HG03135 (cell line): Measurements from ENCODE around the gene MRGPRD.
"Not testable (repeated sequence)": the region's sequence is repeated elsewhere in the genome, so short reads cannot be mapped to it uniquely, and the experiment has no call there.

Source experiments
- ATAC-seq: cut with Tn5 transposase; IDR thresholded peaks from one replicate; pipeline ENCODE4 v1.9.1; 2021; ENCODE audit warnings: mild to moderate bottlenecking, moderate library complexity; ENCODE audit not compliant: unreplicated experiment

MRGPRD gene

DNA sequence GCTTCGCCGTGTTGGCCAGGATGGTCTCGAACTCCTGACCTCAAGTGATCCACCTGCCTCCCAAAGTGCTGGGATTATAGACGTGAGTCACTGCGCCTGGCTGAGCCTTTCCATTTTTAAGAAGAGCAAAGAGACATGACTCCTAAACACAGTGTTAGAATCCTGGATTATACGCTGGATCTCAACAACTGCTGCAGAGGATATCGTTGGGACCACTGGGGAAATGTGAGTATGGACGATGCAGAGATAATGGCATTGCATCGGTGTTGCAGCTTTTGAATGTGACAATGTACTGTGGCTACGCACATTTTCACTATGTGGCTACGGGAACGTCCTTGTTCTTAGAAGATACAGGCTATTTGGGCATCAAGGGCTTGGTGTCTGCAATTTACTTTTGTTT, 26.0 kb upstream of the MRGPRD start:
- ATAC-seq: no peak

DNA sequence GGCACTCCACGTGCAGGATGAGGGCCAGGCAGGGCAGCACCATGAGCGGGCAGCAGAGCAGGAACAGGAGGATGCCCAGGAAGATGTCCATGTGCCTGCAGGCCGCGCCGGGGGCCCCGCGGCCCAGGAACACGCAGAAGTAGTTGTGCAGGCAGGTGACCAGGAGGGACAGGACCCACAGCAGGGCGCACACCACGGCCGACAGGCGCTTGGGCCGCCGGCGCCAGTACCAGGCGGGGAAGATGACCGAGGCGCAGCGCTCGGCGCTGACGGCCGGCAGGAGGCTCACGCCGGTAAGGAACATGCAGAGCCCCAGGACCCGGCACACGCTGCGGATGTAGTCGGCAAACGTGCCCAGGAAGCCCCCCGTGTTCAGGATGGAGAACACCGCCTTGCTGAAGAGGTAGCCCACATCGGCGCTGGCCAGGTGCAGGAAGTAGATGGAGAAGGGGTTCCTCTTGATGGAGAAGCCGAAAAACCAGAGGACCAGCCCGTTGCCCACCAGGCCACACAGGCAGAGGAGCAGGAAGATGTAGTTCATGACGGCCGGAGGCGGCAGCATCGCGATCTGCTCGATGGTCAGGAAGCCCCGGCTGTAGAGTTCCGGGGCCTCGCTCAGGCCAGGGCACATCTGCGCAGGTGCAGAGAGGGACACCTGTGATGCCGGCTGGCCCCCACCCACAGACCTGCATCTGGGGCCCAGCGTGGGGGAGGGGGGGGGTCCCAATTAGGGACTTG, 25.0 kb upstream of the MRGPRD start:
- ATAC-seq: no peak

DNA sequence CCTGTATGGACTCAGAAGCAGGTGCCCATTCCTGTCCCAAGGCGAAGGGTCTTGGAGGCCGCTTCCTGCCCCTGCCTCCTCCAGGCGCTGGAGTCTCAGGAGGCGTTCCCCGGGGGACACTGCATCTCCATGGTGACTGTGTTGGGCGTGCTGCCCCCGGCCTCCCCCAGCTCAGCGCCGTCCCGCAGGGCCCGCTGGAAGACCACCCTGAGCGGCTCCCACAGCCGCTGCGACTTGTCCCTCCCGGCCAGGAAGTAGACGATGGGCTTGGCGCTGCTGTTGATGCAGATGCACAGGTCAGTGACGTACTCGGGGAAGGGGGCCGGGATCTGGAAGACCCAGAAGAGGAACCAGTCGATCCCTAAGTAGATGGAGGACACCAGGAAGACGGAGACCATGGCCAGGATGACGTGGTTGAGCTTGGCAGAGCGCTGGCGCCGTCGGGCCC, 24.4 kb upstream of the MRGPRD start:
- no peak for ATAC-seq

- ATAC-seq: no peak
Measured at GRCh38 chr11:69004411-69005182, 23.8 kb upstream of the MRGPRD start.

DNA sequence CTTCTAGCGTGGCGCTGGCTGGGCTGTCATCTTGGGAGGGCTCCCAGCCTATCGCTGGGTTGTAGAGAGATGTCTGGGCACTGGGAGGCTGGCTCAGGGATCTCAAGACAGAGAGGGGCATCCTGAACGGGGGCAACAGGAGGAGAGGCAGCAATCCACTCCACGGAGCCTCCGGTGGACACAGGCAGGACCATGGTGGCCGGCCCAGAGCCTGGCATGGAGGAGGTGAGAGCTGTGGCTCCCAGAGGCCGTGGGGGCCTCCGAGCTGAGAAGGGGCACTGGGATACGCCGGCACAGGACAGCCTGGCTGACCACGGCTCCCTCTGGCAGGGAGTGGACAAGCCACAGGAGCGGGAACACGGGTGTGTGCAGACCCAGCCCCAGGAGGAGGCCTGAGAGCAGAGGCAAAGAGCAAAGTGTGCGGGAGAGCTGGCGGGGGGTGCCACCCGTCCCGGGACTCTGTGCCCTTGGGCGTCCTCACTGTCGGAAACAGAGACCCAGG, 23.1 kb upstream of the MRGPRD start:
- ATAC-seq: no peak

DNA sequence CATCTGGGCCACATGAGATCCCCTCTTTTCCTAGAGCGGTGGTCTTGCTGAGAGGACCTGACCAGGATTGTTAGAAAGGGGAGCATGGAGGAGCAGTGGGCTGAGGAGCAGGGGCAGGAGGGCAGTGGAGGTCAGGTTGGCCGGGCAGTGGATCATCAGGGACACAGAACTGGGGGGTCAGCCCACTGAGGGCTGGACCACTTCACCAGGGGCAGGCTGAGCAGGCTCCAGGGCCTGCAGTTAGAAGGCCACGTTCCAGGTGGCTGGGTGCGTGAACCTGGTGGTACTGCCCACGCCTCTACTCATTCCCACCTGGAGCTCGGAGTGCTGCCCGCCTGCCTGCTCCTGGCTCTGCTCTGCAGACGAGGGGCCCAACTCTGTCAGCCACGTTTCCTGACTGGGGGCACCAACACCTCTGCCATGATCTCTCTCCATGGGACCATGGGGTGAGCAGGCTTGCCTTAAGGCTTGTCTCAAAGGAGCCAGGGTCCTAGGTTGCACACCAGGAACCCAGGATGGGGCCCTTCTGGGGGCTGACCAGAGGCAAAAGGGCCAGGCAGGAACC, 22.6 kb upstream of the MRGPRD start:
- no peak for ATAC-seq

GRCh38 chr11:69002570-69003231, 21.9 kb upstream of the MRGPRD start:
- no peak for ATAC-seq

DNA sequence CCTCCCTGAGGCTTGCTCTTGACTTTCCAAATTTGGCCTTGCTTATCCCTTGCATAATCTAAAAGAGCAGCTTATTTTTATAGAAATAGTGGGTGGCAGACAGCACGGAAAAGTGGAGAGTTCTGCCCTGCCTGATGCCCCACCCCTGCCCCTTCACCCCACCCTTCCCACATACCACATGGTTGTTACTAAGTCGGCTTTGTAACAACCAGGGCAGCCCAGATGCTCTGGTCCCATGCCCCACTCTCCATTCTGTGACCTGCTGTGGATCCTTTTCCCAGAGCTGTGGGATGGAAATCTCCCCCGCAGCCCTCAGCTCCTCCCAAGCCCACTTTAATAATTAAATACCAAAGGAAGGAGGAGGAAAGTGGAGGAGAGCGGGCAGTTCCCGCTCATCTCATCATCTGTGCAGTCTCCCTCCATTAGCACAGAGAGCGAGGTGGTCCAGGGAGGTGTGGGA, 21.4 kb upstream of the MRGPRD start:
- ATAC-seq: no peak

- no peak for ATAC-seq
Measured at GRCh38 chr11:69001243-69002081, 20.7 kb upstream of the MRGPRD start.

DNA sequence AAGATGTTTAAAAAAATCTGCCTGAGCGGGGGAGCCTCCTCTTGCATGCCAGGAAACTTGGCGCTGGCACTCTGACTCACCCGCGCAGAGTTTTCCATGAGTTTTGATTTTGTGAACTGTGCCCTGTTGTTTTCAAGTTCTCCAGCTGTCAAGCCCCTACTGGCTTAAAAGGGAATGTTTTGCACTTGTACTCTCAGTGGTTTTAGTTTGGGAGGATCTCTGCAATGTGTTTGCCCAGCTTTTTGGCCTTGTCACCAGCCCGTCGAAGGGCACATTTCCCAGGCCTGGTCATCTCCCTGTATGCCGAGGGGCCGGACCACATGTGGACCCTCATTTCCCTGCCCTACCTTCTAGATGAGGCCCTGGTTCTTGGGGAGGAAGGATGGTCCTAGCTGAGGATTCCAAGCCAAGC, 20.1 kb upstream of the MRGPRD start:
- no peak for ATAC-seq

- no peak for ATAC-seq
Measured at GRCh38 chr11:69000391-69000790, 19.6 kb upstream of the MRGPRD start.

GRCh38 chr11:68999748-69000355, 19.1 kb upstream of the MRGPRD start:
- ATAC-seq: not testable (repeated sequence)

GRCh38 chr11:68999093-68999747, 18.4 kb upstream of the MRGPRD start:
- no peak for ATAC-seq

- no peak for ATAC-seq
Measured at GRCh38 chr11:68998390-68998911, 17.7 kb upstream of the MRGPRD start.

DNA sequence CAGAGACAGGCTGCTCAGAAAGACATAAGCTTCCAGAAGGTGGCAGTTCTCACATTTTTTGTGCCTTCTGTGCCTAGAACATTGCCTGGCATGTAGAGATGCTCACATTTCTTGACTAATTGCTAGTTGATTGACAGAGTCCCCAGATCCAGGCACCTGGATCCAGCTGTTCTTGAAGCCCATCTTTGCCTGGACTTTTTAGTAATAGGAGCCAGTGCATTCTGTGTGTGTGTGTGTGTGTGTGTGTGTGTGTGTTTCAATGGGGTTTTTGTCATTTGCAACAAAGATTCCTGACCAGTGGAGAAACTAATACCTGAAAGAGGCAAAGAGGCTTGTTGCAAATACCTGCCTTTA, 17.2 kb upstream of the MRGPRD start:
- no peak for ATAC-seq

DNA sequence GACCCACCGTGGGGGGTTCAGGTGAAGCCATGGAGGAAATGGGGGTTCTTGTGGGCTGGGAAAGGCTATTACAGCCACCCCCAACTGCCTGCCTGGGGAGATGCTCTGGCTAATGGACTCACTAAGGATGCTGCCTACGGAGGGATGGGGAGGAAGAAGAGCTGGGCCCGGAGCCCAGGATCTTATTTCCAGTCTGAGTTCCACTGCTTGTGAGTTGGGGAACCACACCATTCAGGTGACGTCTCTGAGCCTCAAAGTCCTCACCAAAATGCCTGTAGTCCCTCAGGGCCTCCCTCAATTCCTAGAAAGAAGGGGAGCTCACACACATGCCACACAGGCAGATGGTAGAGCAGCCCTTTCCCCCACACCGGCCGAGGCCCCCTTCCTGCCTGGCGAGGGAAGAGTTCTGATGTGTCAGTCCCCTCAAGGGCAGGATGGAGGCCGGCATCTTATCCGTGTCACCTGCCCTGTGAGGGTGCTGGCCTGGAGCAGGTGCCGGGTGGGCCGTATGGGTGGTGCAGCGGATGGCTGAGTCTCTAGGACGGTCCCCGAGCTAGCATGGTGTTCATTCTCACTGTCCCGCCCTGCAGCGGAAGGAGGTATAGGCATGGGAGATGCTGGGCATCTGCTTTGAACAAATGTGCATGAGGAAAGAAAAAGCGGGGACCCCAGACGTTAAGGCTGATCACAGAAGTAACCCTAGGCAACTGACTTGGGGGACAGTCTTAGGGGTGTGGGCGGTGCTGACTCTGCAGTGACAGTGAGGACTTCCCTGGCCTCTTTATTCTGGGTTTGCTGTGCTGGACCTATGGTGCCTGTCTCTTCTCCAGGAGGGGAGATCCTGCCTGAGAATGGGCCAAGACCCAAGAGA, 16.6 kb upstream of the MRGPRD start:
- no peak for ATAC-seq

GRCh38 chr11:68996376-68997123, 15.8 kb upstream of the MRGPRD start:
- no peak for ATAC-seq

GRCh38 chr11:68994894-68995285, 14.1 kb upstream of the MRGPRD start:
- no peak for ATAC-seq
